ENCODE measurements around the gene CHRNG.

The CHRNG gene

DNA sequence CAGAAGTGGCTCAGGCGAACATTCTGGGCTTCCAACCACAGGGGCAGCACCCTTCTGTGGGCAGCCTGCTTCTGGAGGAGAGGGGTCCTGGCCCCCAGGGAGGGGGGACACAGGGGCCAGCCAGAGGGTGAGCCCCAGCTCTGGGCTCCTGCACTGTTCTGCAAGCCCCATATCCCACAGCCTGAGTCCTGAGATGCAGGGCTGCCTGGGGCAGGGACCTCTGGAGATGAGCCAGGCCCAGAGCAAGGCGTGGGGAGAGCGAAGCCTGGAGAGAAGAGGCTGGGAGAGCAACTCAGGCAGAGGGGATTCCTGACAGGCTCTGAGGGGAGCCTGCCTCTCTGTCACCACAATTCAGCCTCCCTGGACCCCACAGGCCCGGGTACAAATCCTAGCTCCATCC is 32.8 kb upstream of the CHRNG start:
- DNase-seq (ENCODE audit: low spot score) = no peak

- DNase-seq (ENCODE audit: low spot score) = no peak
Measured at GRCh38 chr2:232508251-232508650, 31.2 kb upstream of the CHRNG start.

- DNase-seq (ENCODE audit: low spot score) = no peak
Measured at GRCh38 chr2:232511336-232511890, 28.1 kb upstream of the CHRNG start.

- no peak for DNase-seq (ENCODE audit: low spot score)
Measured at GRCh38 chr2:232512602-232513001, 26.9 kb upstream of the CHRNG start.

GRCh38 chr2:232513353-232513752 is 26.1 kb upstream of the CHRNG start:
- no peak for DNase-seq (ENCODE audit: low spot score)

- no peak for DNase-seq (ENCODE audit: low spot score)
Measured at GRCh38 chr2:232515639-232516038, 23.9 kb upstream of the CHRNG start.

DNA sequence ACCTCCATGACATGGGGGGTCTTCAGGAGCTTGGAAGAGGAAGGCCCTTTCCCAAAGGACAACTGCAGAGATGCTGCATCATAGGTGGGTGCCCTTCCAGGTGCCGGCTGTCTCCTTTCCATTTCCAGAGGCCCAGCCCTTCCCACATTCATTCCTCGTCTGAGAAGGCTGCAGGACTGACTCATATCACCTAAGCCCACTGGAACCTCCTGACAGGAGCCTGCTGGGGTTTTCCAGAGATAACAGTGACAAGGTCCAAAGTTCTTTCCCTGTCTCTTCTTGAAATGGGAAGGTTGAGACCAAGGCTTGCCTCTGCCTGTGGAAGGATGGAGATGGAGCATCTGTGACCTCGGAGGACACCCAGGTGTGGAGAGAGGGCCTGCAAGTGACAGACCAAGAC is 22.9 kb upstream of the CHRNG start:
- no peak for DNase-seq (ENCODE audit: low spot score)

DNA sequence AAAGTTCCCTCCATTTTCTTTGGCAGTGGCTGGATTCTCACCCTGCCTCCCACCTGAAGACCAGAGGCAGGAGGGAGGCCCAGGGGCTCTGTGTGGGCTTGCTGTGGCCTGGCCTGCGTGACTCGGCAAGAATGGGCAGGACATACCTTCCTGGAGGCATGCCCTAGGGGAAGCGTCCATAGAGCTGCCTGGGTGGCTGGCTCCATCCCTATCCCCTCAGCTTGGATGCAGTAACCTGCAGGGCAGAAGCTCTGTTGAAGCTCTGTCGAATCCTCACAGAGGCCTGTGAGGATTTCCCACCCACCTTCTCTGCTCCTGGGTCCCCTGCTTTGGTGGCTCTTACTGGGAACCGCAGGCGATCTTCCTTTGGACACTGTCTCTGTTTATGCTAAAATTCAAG is 20.6 kb upstream of the CHRNG start:
- no peak for DNase-seq (ENCODE audit: low spot score)

DNA sequence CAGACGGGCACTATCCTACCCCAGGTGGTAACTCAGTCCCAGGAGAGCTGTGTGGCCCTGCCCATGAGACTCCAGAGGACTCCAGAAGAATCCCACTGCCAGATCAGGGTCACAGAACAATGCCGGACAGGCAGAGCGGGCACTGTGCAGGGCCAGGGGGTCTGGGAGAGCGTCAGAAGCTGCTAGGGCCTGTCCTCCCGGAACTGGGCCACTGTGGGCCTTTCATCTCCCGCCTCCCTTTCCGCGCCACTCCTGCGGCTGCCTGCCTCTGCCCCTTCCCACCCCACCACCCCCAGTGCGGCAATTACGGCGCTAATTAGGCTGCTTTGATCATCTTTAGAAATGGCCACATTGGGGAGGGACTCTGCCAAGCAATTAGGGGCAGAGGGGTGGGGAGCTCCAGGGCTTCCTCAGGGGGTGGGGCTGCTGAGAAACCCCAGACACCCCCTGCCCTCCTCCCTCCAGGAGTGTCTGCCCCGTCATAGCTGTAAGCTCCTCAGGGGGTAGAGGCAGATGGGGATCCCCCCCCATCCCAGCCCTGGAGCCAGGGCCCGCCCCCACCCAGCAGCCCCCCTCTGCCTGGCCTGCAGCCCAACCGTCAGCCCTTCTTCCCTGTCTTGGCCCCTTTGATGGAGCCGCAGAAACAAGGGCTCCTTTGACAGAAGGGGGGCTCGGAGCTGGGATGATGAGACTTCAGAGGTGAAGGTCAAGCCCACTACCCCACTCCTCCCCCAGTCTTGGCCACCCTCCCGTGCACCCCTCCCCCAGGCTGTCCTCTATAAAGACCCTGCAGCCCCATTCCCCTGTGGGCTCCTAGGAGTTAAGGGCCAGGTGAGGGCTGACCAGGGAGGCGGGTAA is 19.7 kb upstream of the CHRNG start, which contains the start of gene PRSS56:
Gene PRSS56 (plus strand): TSS at position 808 of the 858 bp plus-strand sequence. CDS start 211 bp downstream, outside the sequence.
- no peak for DNase-seq (ENCODE audit: low spot score)

GRCh38 chr2:232520489-232520888 is 19.0 kb upstream of the CHRNG start:
- DNase-seq (ENCODE audit: low spot score) = no peak

DNA sequence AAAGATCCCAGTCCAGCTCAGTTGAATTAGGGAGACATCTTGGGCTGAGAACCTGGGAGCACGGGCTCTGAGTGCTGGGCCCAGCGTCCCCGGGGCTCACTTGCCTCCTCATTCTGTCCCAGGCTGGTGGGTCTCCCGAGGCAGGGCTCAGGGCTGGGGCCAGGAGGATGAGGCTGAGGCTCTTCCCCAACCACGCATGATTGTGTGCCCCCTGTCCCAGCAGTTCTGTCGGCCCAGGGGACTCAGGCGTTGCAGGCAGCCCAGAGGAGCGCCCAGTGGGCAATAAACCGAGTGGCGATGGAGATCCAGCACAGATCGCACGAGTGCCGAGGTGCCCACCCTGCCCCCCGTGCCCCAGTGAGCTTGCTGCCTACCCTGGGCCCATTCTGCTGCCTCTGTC is 18.4 kb upstream of the CHRNG start:
- no peak for DNase-seq (ENCODE audit: low spot score)

DNA sequence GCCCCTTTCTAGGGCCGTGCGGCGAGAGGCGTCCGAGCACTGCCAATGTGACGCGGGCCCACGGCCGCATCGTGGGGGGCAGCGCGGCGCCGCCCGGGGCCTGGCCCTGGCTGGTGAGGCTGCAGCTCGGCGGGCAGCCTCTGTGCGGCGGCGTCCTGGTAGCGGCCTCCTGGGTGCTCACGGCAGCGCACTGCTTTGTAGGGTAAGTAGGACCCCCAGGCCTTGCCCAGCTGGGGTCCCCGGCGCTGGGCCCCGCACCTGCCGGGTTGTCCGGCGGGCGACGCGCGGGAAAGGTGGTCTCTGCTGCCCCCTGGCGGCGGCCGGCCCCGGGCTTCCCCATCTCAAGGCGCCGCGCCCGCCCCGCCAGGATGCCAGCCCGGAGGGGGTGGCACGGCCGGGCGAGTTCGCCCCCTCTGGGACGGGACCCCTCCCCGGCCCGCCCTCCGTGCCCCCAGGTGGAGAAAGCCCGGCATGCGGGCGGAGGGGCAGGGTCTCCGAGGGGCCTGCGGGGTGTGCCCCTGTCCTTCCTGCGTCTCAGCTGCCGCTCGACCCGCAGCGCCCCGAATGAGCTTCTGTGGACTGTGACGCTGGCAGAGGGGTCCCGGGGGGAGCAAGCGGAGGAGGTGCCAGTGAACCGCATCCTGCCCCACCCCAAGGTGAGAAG is 17.4 kb upstream of the CHRNG start:
- no peak for DNase-seq (ENCODE audit: low spot score)

DNA sequence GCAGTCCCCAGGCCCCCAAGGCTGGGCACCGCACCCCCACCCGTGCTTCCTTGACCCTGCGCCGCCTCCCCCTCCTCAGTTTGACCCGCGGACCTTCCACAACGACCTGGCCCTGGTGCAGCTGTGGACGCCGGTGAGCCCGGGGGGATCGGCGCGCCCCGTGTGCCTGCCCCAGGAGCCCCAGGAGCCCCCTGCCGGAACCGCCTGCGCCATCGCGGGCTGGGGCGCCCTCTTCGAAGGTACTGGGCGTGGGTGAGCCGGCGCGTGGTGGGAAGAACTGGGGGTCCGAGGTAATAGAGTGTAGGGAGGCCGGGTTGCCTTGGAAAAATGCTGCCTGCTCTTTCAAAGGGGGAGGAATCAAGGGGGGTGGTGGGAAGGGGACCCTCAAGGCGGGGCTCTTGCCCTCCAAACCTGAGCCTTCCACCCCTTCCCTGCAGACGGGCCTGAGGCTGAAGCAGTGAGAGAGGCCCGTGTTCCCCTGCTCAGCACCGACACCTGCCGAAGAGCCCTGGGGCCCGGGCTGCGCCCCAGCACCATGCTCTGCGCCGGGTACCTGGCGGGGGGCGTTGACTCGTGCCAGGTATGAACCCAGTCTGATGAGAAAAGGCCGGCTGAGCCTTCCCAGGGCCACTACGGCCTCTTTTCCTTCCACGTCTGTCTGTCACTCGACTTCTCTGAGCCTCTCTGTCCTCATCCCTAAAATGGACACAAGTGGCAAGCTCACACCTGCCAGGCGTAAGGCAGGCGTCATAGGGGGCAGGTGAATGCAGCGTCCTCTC is 16.7 kb upstream of the CHRNG start:
- DNase-seq (ENCODE audit: low spot score) = no peak

DNA sequence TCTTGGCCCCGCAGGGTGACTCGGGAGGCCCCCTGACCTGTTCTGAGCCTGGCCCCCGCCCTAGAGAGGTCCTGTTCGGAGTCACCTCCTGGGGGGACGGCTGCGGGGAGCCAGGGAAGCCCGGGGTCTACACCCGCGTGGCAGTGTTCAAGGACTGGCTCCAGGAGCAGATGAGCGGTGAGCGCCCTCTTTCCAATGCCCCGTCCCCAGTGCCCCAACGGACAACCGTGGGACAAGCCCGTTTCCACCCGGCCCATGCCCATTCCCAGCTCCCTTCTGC is 16.1 kb upstream of the CHRNG start:
- no peak for DNase-seq (ENCODE audit: low spot score)

- DNase-seq (ENCODE audit: low spot score) = peak; percentile 50
Measured at GRCh38 chr2:232523682-232524597, 15.6 kb upstream of the CHRNG start.

DNA sequence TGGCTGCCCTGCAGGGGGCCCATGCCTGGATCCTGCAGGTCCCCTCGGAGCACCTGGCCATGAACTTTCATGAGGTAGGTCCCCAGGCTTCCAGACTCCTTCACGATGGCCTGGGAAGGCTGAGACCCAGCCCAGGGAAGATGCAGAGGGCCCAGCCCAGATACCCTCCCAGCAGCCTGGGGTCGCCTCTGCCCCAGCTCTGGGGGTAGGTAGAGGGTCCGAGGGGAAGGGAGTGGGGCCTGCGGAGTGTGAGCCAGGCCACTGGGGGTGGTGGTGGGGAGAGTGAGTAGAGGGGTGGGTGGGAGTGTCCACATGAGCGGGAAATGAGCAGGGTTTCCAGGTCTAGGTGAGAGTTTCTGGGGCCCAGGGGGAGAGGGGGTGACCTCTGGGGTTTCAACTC is 14.7 kb upstream of the CHRNG start:
- DNase-seq (ENCODE audit: low spot score) = no peak

DNA sequence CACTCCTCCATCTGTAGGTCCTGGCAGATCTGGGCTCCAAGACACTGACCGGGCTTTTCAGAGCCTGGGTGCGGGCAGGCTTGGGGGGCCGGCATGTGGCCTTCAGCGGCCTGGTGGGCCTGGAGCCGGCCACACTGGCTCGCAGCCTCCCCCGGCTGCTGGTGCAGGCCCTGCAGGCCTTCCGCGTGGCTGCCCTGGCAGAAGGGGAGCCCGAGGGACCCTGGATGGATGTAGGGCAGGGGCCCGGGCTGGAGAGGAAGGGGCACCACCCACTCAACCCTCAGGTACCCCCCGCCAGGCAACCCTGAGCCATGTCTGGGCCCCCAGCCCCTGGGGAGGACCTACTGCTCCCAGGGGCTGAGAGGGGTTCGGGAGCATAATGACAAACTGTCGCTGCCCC is 14.3 kb upstream of the CHRNG start:
- DNase-seq (ENCODE audit: low spot score) = no peak

DNA sequence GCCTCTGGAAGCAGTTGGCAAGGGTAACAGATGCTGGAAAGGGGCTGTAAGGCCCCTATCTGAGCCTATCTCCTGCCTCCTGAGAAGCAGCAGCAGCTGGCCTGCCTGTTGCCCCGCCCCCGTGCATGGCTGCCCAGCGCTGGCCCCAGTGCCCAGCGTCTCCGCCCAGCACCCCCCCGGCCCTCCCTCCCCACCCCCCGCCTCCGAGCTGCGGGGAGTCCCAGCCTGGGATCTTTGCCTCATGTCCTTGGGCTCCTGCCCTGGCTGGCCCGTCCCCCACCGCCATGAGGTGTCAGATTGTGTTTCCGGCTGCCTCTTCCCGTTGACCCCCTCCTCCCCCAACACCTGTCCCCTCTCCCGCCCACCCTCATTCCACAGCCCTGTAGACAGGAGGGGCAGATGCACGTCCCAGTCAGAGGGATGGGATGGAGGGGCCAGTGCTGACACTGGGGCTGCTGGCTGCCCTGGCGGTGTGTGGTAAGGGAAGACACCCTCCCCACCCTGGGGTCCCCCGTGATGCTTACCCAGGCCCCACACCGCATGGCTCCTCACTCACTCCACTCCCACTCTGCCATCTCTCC is 13.6 kb upstream of the CHRNG start, which contains the start of gene CHRND:
Gene CHRND (plus strand): TSS at position 370 of the 581 bp plus-strand sequence. CDS start 56 bp downstream, at position 426.
- DNase-seq (ENCODE audit: low spot score) = no peak

GRCh38 chr2:232526372-232526941 is 13.0 kb upstream of the CHRNG start:
- DNase-seq (ENCODE audit: low spot score) = no peak

DNA sequence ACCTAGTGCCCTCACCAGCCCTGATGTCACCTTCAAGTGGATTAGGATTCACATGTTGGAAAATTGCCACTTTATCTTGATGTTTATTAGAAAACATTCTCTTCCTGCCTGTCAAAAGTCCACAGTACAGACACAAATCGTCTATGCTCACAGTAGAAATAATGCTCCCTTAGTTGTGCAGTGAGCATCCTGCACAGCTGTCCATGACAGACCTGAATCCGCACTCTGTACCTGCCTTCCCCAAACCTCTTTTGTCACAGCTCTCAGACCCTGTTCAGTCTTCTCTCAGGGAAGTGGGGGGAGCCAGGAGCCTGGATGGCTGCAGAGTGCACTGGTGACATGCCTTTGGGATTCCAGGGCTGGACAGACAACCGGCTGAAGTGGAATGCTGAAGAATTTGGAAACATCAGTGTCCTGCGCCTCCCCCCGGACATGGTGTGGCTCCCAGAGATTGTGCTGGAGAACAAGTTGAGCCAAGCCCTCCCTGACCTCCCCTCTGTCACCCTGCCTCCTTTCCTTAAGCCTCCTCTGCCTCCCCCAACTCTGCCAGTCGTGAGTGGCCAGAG is 11.5 kb upstream of the CHRNG start:
- DNase-seq (ENCODE audit: low spot score) = no peak
